ENCODE results near the gene SMPX. TPM values are rescaled to one million over a fixed set of nuclear protein-coding genes. Genes with fewer than 3 reads are reported as not detected.

SMPX gene
- polyA plus RNA-seq, 2 donors = 0.33 to 0.41 TPM

DNA sequence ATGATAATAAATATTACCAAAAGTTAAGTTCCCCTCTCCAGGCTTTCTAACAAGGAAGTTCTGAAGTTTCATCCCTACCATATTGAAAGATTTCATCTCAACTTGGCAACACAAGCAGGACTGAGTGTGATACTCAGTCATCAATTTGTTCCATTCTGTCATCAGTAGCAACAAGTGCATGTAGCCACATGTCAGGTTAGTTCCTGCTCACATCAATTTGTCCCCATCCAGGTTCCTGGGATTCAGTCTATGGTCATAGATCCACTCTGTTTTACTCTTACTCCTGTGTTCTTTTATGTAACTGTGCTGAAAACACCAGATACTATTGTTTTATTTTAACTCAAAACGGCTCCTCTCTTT, 22.2 kb downstream of the SMPX start:
- no peak overlapping the region for H3K27ac ChIP-seq (ENCODE audit: low read depth in 2 of 2, low read length in 1 of 2)
- H3K9me3 ChIP-seq (ENCODE audit: control insufficient read depth in 2 of 2, insufficient read depth in 1 of 2, low read depth in 1 of 2, low read length in 1 of 2) = no peaks in the 10 kb centered on the region
- 73 to 77% methylated on average over 1 of the region's 1 CpG for WGBS, 2 donors
- H3K4me3 ChIP-seq (ENCODE audit: low read depth in 1 of 2, low read length in 2 of 2) = no peak overlapping the region
- no peaks in the 10 kb centered on the region for H3K36me3 ChIP-seq (ENCODE audit: control insufficient read depth in 2 of 2, insufficient read depth in 2 of 2, low read length in 1 of 2)
- H3K27me3 ChIP-seq (ENCODE audit: control insufficient read depth in 1 of 2, insufficient read depth in 2 of 2, low read length in 2 of 2) = no peaks in the 10 kb centered on the region
- H3K4me1 ChIP-seq (ENCODE audit: control insufficient read depth in 2 of 2, insufficient read depth in 2 of 2, low read length in 1 of 2) = no peaks in the 10 kb centered on the region

DNA sequence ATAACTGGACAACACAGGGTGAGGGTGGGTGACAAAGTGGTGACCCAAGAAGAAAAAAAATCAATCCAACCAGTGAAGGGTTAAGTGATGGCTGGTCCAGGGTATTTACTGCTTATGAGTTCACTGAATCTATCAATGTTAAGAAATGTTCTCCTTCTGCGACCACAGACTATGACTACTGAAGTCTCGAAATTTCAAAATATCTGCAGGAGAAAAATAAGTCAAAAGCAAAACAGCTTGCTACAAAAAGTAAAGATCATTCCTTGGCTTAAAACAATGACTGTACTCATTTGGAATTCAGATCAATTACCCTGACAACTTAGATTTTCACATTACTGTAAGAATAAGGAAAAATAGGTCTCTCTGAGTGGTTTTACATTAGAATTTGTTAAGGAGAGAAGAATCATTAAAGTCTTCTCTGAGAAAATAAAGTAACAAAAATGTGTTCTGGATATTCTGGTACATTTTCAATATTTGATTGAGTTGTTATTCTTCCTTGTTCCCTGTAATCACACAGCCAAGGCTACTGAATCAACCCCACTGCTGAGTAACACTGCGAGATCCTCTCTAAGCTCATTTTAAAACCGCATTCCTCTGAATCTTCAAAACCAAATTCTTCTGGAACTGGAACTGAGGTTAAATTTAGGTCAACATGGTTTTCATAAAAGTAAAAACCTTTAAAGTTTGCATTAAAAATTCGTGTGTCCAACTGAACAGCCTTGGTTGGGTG, 22.7 kb downstream of the SMPX start:
- Histone ChIP-seq H3K4me1 (ENCODE audit: control insufficient read depth in 2 of 2, insufficient read depth in 2 of 2, low read length in 1 of 2) (no peaks in the 10 kb centered on the region), H3K4me3 (ENCODE audit: low read depth in 1 of 2, low read length in 2 of 2) (no peak overlapping the region), H3K36me3 (ENCODE audit: control insufficient read depth in 2 of 2, insufficient read depth in 2 of 2, low read length in 1 of 2) (no peaks in the 10 kb centered on the region), H3K9me3 (ENCODE audit: control insufficient read depth in 2 of 2, insufficient read depth in 1 of 2, low read depth in 1 of 2, low read length in 1 of 2) (no peaks in the 10 kb centered on the region), H3K27me3 (ENCODE audit: control insufficient read depth in 1 of 2, insufficient read depth in 2 of 2, low read length in 2 of 2) (no peaks in the 10 kb centered on the region), H3K27ac (ENCODE audit: low read depth in 2 of 2, low read length in 1 of 2) (no peak overlapping the region)
- 38 to 51% methylated on average over 5 of the region's 5 CpGs for WGBS, 2 donors

DNA sequence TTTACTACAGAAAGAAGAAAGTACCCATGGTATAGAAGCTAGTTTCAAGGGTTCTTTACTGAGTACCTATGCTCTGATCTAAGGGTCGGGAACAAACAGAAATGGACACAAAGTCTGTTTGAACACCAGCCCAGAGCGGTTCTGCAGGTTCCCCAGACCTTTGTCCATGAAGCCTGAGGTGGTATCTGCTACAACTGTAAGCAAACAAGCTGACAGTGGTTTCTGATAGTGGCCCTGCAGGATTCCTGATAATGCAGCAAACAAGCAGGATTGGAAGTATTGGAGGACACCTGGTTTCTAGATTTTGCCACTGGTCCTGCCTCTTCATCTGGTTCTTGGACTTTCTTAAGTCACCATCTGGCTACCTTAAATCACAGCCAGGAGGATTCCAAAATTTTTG, 23.7 kb downstream of the SMPX start:
- Histone ChIP-seq H3K9me3 (ENCODE audit: control insufficient read depth in 2 of 2, insufficient read depth in 1 of 2, low read depth in 1 of 2, low read length in 1 of 2) (no peaks in the 10 kb centered on the region), H3K27me3 (ENCODE audit: control insufficient read depth in 1 of 2, insufficient read depth in 2 of 2, low read length in 2 of 2) (no peaks in the 10 kb centered on the region), H3K4me1 (ENCODE audit: control insufficient read depth in 2 of 2, insufficient read depth in 2 of 2, low read length in 1 of 2) (no peaks in the 10 kb centered on the region), H3K27ac (ENCODE audit: low read depth in 2 of 2, low read length in 1 of 2) (no peak overlapping the region), H3K4me3 (ENCODE audit: low read depth in 1 of 2, low read length in 2 of 2) (no peak overlapping the region), H3K36me3 (ENCODE audit: control insufficient read depth in 2 of 2, insufficient read depth in 2 of 2, low read length in 1 of 2) (no peaks in the 10 kb centered on the region)
- 40 to 71% methylated on average over 2 of the region's 2 CpGs for WGBS, 2 donors

DNA sequence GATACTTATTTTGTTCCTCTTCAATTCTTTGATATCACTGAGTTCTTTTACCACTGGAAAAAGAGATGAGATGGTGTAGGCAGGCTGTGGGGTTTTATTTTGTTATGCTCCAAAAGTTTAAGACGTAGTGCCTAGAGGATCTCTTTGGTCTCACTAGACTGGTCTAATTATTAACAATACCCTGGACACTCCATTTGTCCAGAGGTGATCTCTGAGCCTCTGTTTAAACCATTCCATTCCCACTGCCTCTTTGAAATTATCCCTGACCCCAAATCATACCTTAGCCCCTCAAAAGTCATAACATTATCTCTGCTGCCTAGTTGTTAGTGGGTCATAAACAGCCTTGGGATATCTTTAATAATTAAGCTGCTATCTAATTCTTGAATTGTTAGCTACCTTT, 24.2 kb downstream of the SMPX start:
- Histone ChIP-seq H3K27me3 (ENCODE audit: control insufficient read depth in 1 of 2, insufficient read depth in 2 of 2, low read length in 2 of 2) (no peaks in the 10 kb centered on the region), H3K36me3 (ENCODE audit: control insufficient read depth in 2 of 2, insufficient read depth in 2 of 2, low read length in 1 of 2) (no peaks in the 10 kb centered on the region), H3K4me3 (ENCODE audit: low read depth in 1 of 2, low read length in 2 of 2) (no peak overlapping the region), H3K27ac (ENCODE audit: low read depth in 2 of 2, low read length in 1 of 2) (no peak overlapping the region), H3K9me3 (ENCODE audit: control insufficient read depth in 2 of 2, insufficient read depth in 1 of 2, low read depth in 1 of 2, low read length in 1 of 2) (no peaks in the 10 kb centered on the region), H3K4me1 (ENCODE audit: control insufficient read depth in 2 of 2, insufficient read depth in 2 of 2, low read length in 1 of 2) (no peaks in the 10 kb centered on the region)
- 57 to 83% methylated on average over 1 of the region's 1 CpG for WGBS, 2 donors

DNA sequence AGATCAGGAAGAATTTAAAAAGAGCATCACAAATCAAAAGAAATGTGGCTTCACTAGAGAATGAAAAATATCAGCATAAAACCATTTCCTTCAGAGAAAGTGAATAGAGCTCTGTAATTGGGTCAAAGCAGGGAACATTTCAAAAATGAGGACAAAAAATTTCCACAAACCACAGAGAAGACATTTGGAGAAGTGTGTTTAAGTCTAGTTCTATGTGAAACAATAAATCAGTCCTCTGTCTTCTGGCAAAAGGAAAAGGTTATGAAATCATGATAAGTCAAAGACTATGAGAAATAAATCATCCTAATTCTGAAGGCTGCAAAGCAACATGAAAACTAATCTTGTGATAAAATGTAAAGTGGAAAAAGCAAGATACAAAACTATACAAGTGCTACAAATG, 27.9 kb downstream of the SMPX start:
- Histone ChIP-seq H3K36me3 (ENCODE audit: control insufficient read depth in 2 of 2, insufficient read depth in 2 of 2, low read length in 1 of 2) (no peaks in the 10 kb centered on the region), H3K9me3 (ENCODE audit: control insufficient read depth in 2 of 2, insufficient read depth in 1 of 2, low read depth in 1 of 2, low read length in 1 of 2) (no peaks in the 10 kb centered on the region), H3K4me3 (ENCODE audit: low read depth in 1 of 2, low read length in 2 of 2) (no peak overlapping the region), H3K4me1 (ENCODE audit: control insufficient read depth in 2 of 2, insufficient read depth in 2 of 2, low read length in 1 of 2) (no peaks in the 10 kb centered on the region), H3K27ac (ENCODE audit: low read depth in 2 of 2, low read length in 1 of 2) (no peak overlapping the region), H3K27me3 (ENCODE audit: control insufficient read depth in 1 of 2, insufficient read depth in 2 of 2, low read length in 2 of 2) (peaks cover 0 to 10% of the 10 kb centered on the region in 2 donors)

DNA sequence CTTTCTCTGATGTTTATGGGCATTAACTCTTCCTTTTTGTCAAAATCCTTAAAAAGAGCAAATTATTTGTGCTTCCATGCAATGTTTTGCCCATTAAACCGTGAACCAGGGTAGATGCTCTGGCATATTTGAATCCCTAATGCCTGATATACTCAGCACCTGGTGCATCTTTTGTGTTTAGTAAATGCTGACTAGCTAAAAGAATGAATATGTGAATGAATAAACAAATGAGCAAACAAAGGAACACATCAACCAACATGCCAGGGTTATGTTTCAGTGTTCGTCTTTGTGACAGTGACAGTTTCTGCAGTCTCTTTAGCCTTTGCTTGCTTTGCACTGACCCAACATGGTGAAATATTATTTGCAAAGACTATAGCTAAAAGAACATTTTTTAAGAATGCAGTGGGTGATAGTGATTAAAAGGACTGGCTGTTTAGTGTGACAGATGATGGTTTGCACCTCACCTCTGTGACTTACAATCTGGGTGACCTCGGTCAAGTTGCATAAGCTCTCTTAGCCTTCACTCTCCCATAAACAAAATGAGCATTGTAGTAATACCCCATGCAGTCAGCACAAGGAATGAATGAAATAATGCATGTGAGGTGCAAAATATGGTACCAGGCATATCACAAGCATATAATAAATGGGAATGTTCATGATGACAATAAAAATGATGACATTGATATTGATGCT, 29.5 kb downstream of the SMPX start:
- peaks cover 0 to 10% of the 10 kb centered on the region in 2 donors for H3K27me3 ChIP-seq (ENCODE audit: control insufficient read depth in 1 of 2, insufficient read depth in 2 of 2, low read length in 2 of 2)
- H3K27ac ChIP-seq (ENCODE audit: low read depth in 2 of 2, low read length in 1 of 2) = no peak overlapping the region
- H3K4me3 ChIP-seq (ENCODE audit: low read depth in 1 of 2, low read length in 2 of 2) = no peak overlapping the region
- peaks cover 0 to 2% of the 10 kb centered on the region in 2 donors for H3K9me3 ChIP-seq (ENCODE audit: control insufficient read depth in 2 of 2, insufficient read depth in 1 of 2, low read depth in 1 of 2, low read length in 1 of 2)
- 68 to 75% methylated on average over 3 of the region's 3 CpGs for WGBS, 2 donors
- no peaks in the 10 kb centered on the region for H3K4me1 ChIP-seq (ENCODE audit: control insufficient read depth in 2 of 2, insufficient read depth in 2 of 2, low read length in 1 of 2)
- H3K36me3 ChIP-seq (ENCODE audit: control insufficient read depth in 2 of 2, insufficient read depth in 2 of 2, low read length in 1 of 2) = no peaks in the 10 kb centered on the region

DNA sequence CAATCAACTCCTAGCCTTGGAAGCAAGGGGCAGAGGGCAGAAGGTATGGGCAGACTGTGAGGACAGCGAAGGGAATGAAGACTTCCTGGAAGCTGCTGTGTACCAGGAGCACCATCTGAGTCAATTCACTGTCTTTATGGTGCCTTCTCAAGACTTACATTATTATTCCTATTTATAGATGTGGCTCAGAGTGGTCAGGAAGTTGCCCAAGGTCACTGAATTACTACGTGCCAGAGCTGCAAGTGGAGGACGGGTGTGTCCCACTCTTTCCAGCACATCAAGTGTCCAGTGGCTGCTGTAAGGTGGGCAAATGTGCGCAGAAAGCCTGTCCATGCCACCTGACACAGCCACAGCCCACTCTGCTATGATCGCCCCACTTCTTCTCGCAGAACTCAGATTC, 32.0 kb downstream of the SMPX start:
- Histone ChIP-seq H3K4me1 (ENCODE audit: control insufficient read depth in 2 of 2, insufficient read depth in 2 of 2, low read length in 1 of 2) (no peaks in the 10 kb centered on the region), H3K27me3 (ENCODE audit: control insufficient read depth in 1 of 2, insufficient read depth in 2 of 2, low read length in 2 of 2) (peaks cover 0 to 10% of the 10 kb centered on the region in 2 donors), H3K27ac (ENCODE audit: low read depth in 2 of 2, low read length in 1 of 2) (no peak overlapping the region), H3K4me3 (ENCODE audit: low read depth in 1 of 2, low read length in 2 of 2) (no peak overlapping the region), H3K9me3 (ENCODE audit: control insufficient read depth in 2 of 2, insufficient read depth in 1 of 2, low read depth in 1 of 2, low read length in 1 of 2) (peaks cover 0 to 2% of the 10 kb centered on the region in 2 donors), H3K36me3 (ENCODE audit: control insufficient read depth in 2 of 2, insufficient read depth in 2 of 2, low read length in 1 of 2) (no peaks in the 10 kb centered on the region)
- WGBS, 2 donors = 59 to 75% methylated on average over 6 of the region's 6 CpGs

DNA sequence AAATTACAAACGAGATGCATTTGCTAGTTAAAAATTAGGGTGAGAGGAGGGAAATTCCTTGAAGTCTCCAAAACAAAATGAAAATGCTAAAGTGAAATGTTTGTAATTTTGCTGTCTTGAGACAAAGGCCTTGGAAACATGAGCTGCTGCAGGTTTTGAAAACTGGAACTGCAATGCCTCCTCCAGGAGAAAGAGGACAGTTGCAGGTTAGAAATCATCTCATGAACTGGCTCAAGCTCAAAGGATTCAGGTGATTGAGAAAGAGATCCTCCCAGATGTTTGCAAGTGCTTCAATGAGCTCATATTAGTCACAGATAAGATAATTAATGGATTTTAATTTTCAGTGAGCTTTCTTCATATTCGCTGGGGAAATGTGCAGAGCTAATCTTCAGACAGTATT, 32.4 kb downstream of the SMPX start:
- Histone ChIP-seq H3K4me3 (ENCODE audit: low read depth in 1 of 2, low read length in 2 of 2) (no peak overlapping the region), H3K27ac (ENCODE audit: low read depth in 2 of 2, low read length in 1 of 2) (no peak overlapping the region)

DNA sequence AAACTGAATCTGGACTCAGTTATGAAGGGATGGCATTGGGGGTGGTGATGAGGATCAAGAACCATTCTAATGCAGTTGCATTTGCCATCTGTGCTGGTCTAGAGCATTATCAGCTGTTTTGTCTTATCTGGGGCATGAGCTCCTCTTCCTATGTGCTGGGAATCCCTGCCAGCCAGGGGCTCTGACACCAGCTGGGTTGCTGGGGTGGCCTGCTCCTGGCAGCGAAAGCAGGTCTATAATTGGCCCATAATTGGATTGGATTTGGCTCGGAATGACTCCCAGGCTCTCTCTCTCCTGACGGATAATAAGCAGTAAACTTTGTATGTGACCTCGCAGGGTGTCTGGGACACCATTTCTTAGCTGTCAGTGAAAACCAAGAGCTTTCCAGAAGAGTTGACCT, 34.1 kb downstream of the SMPX start:
- H3K27me3 ChIP-seq (ENCODE audit: control insufficient read depth in 1 of 2, insufficient read depth in 2 of 2, low read length in 2 of 2) = peaks cover 0 to 10% of the 10 kb centered on the region in 2 donors
- H3K27ac ChIP-seq (ENCODE audit: low read depth in 2 of 2, low read length in 1 of 2) = no peak overlapping the region
- 71 to 78% methylated on average over 4 of the region's 4 CpGs for WGBS, 2 donors
- H3K9me3 ChIP-seq (ENCODE audit: control insufficient read depth in 2 of 2, insufficient read depth in 1 of 2, low read depth in 1 of 2, low read length in 1 of 2) = peaks cover 0 to 2% of the 10 kb centered on the region in 2 donors
- H3K4me1 ChIP-seq (ENCODE audit: control insufficient read depth in 2 of 2, insufficient read depth in 2 of 2, low read length in 1 of 2) = no peaks in the 10 kb centered on the region
- H3K4me3 ChIP-seq (ENCODE audit: low read depth in 1 of 2, low read length in 2 of 2) = no peak overlapping the region
- H3K36me3 ChIP-seq (ENCODE audit: control insufficient read depth in 2 of 2, insufficient read depth in 2 of 2, low read length in 1 of 2) = no peaks in the 10 kb centered on the region

More for the DNA sequence above, 32.4 kb downstream of the SMPX start:
- WGBS, 2 donors = 16 to 27% methylated on average over 2 of the region's 2 CpGs
- peaks cover 0 to 10% of the 10 kb centered on the region in 2 donors for H3K27me3 ChIP-seq (ENCODE audit: control insufficient read depth in 1 of 2, insufficient read depth in 2 of 2, low read length in 2 of 2)
- H3K4me1 ChIP-seq (ENCODE audit: control insufficient read depth in 2 of 2, insufficient read depth in 2 of 2, low read length in 1 of 2) = no peaks in the 10 kb centered on the region
- peaks cover 0 to 2% of the 10 kb centered on the region in 2 donors for H3K9me3 ChIP-seq (ENCODE audit: control insufficient read depth in 2 of 2, insufficient read depth in 1 of 2, low read depth in 1 of 2, low read length in 1 of 2)
- no peaks in the 10 kb centered on the region for H3K36me3 ChIP-seq (ENCODE audit: control insufficient read depth in 2 of 2, insufficient read depth in 2 of 2, low read length in 1 of 2)

DNA sequence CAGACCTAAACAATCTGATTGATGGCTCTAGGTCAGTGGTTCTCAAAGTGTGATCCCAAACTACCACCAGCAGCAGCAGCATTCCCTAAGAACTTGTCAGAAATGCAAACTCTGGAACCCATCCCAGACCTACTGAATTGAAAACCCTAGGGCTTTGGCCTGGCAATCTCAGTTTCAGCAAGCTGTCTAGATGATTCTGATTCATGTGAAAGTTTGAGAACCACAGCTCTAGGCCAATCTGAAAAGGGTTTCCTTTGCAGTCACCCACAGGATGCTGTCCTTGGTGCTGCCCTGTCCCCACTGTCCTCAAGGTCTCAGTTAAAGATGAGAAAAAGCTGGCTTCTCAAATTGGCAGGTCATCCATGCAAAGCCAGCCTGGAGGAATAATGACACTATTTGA, 34.8 kb downstream of the SMPX start:
- peaks cover 0 to 8% of the 10 kb centered on the region in 2 donors for H3K27me3 ChIP-seq (ENCODE audit: control insufficient read depth in 1 of 2, insufficient read depth in 2 of 2, low read length in 2 of 2)
- H3K4me3 ChIP-seq (ENCODE audit: low read depth in 1 of 2, low read length in 2 of 2) = no peak overlapping the region
- H3K27ac ChIP-seq (ENCODE audit: low read depth in 2 of 2, low read length in 1 of 2) = no peak overlapping the region
- H3K9me3 ChIP-seq (ENCODE audit: control insufficient read depth in 2 of 2, insufficient read depth in 1 of 2, low read depth in 1 of 2, low read length in 1 of 2) = peaks cover 0 to 2% of the 10 kb centered on the region in 2 donors
- no peaks in the 10 kb centered on the region for H3K4me1 ChIP-seq (ENCODE audit: control insufficient read depth in 2 of 2, insufficient read depth in 2 of 2, low read length in 1 of 2)
- H3K36me3 ChIP-seq (ENCODE audit: control insufficient read depth in 2 of 2, insufficient read depth in 2 of 2, low read length in 1 of 2) = no peaks in the 10 kb centered on the region
